SK-MEL-5 (cell line): Measurements from ENCODE around the gene GNAI1. TPM values are rescaled to one million over a fixed set of nuclear protein-coding genes. Genes with fewer than 3 reads are reported as not detected.

ENCODE experiments used
- DNase-seq: peaks from one replicate; pipeline ENCODE4 v3.0.0-alpha.2; 2016; ENCODE audit warnings: low read depth, low spot score
- in situ Hi-C: cut with HindIII; loops from 2 replicates; pipeline ENCODE4 v1.10.0; 2016; ENCODE audit warnings: low sequenced_read_pairs, high pct_unique_total_duplicates, low pct_unique_long_range_greater_than_20kb
- total RNA-seq: library from RNA; depleted of rRNA; stranded (reverse); fragments of >200 nt; shearing (Covaris generic); gene quantifications from 2 replicates; pipeline ENCODE4 v1.2.3, GENCODE V29; 2014

GNAI1 gene
- total RNA-seq, 1 experiment from 2014 or later = 54.9 TPM

DNA sequence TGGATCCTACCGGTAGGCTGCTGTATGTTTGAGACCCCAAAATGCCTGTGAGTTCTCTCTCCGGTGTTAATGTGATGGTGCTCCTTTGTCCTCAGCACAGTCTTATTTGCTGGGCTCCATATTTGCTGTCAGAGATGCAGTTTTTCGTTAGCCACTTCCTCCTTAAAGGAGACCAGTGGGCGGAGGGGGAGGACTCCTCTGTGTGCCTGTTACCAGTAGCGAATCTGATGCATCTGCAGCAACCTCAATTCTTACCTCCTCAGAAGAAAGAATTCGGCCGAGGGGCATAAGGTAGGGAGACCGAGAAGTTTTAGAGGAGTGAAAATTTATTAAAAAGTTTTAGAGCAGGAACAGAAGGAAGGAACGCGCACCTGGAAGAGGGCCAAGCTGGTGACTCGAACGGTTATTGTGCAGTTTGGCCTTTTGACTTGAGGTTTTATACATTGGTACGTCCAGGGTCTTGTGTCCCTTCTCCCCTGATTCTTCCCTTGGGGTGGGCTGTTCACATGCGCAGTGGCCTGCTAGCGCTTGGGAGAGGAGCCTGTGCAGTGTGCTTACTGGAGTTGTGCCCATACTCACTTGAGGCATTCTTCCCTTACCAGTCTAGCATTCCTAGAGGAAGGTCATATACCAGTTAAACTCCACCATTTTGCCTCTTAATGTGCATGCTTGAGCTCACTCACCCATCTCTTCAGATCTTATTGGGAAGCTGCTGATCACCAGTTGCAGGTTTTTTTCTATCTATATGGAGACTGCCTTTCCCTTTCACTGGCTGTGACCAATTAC lies 49.5 kb downstream of the GNAI1 start:
- DNase-seq = no peak
- in situ Hi-C loops = no loop called here

DNA sequence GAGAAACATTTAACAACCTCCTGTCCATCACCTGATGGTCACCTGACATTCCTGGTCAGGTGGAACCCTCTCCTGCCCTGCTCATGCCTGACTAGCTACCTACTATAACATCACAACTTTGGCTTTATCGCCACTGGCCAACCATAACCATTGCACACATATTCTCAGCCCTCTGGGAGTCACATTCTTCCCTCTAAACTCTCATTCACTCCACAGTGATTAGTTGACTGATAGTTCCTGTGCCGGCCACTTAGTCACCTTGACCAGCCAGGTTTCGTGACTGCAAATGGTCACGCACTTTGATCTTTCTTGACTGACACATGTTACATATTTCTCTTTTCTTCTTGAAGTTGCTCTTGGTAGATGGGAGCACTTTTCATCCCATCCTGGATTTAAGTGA lies 50.1 kb downstream of the GNAI1 start:
- in situ Hi-C loops = no loop called here
- DNase-seq = no peak

DNA sequence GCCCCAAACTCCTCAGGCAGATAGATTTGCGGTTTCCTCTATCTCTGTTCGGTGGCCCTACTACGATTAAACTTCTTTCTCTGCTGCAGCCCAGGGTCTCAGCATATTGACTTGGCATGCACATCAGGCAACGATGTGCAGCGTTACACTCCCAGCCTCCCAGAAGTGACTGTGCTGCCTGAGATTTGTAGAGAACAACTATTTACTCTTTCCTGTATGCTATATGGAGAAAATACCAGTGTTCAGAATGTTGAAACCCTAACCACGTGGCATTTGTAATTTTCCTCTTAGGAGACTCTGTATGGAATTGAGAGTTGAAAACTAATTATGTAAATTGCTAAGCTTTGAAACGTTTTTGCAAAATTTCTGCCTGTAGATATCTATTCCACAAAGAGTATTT lies 50.9 kb downstream of the GNAI1 start:
- DNase-seq = no peak
- in situ Hi-C loops = no loop called here

DNA sequence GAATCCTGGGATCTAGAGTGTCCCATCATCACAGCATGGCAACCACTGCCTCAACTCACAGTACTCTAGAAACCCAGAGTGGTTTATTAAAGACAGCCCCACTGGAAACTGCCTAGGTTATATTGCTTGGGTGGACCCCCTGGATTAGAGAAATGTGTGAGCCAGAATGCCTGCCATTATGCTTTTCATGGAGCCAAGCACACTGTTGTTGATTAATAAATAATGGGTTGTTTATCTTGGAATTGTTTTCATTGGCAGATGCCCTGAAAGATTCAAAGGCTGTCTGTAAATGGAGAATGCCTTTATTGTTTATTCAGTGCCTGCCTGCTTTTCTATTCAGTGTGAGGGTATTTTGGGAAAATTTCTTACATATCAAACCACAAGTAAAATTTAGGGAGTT lies 52.1 kb downstream of the GNAI1 start:
- in situ Hi-C loops = no loop called here
- DNase-seq = peak; percentile 83

DNA sequence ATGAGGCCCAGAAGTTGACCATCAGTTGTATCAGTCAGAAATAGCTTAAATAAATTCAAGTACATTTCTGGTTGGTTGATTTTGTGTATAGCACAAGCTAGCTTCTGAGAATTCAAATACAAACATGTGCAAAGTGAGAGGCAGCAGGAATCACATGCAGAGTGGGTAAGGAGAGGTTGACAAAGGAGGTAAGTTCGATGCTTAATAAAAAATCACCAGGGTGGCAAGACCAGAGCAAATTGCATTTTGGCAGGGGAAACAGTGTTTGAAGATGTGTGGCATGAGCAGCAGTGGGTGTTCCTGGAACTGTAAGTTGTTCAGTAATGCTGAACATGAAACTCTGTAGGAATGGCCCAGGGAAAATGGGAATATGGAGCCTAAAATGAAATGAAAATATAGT lies 52.6 kb downstream of the GNAI1 start:
- DNase-seq = no peak
- in situ Hi-C loops = no loop called here

DNA sequence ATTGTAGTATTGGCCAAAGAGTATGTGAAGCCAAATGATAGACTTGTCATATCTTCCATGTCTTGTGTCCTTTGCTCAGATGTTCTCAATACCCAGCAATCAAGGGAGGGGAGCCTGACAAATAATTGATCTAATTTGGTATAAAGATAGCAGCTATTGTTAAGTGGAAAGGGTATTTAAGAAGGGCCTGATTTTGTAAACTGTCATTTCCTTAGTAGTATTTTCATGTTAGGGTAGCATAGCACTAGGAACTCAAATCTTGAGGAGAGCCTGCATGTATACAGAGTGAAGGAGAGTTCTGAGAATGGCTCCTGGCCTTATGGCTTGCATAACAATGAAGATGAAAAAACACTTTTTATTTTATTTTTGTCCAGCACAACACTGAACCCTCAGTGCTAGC lies 53.1 kb downstream of the GNAI1 start:
- no peak for DNase-seq
- in situ Hi-C loops = no loop called here

DNA sequence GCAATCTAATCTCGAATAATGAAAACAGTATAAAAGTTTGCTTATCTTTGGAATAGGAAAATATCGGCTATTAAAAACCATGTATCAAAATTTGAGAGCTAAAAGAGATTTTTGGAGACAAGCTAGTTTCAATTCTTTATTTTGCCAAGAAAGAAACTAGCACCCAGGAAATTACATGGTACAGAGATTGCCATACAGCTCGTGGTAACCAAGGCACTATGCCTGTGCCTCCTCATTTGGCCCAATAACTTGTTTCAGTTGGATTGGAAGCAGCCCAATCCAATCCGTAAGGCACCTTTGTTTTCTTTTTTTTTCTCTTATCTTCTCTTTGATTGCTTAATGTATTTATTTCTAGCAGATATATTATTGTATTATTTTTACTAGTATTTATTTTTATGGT lies 55.0 kb downstream of the GNAI1 start:
- in situ Hi-C loops = loop anchor here (10.0 kb wide), 1 partner anchor 55 kb away; the partner anchor contains the start of gene GNAI1
- DNase-seq = no peak

DNA sequence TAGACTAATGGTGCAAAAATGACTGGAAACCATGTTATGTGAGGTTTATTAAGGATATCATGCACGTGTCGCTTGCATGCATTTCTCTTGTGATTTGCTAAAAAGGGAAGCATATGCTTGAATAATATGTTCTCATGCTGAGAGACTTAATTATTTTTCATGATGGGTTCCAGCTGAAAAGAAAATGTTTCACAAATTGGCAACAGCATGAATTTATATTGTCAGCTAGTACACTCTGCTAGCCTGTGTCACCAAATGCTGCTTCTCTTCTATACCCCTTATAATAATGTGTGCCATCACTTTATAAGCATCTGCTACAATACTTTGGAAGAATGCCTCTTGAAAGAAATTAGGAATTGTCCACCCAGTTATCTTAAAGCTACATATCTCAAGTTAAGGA lies 63.0 kb downstream of the GNAI1 start:
- in situ Hi-C loops = loop anchor here (10.0 kb wide), 1 partner anchor 63 kb away; the partner anchor contains the start of gene GNAI1
- no peak for DNase-seq

DNA sequence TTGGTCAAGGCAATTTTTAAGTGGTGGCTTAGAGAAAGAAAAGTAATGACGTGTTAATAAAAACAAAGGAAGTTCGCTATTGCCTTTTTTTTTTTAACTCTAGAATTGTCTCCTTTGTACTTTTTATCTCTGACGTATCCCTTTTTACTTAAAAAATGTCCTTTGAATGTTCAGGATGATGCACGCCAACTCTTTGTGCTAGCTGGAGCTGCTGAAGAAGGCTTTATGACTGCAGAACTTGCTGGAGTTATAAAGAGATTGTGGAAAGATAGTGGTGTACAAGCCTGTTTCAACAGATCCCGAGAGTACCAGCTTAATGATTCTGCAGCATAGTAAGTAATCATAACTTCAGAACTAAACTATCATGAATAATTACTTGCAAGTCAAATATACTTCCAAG lies 64.4 kb downstream of the GNAI1 start:
- DNase-seq = no peak
- in situ Hi-C loops = loop anchor here (10.0 kb wide), 1 partner anchor 64 kb away; the partner anchor contains the start of gene GNAI1

DNA sequence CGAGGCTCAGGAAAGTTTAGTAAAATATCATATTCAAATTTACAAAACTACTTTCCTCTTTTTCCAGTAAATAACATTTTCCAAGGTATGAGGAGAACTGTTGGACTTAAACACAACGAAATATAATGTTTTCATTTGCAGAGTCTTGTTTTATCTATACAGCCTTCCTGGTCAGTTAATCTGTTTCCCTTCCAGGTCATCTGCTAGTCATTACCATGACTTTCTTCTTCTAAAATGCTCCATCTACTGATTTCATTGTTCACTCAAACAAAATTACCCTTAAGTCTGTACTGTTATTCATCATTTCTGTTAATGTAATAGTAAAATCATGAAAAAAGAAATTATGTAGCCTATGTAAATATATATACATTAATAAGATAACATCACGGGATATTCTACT lies 69.8 kb downstream of the GNAI1 start:
- in situ Hi-C loops = no loop called here

DNA sequence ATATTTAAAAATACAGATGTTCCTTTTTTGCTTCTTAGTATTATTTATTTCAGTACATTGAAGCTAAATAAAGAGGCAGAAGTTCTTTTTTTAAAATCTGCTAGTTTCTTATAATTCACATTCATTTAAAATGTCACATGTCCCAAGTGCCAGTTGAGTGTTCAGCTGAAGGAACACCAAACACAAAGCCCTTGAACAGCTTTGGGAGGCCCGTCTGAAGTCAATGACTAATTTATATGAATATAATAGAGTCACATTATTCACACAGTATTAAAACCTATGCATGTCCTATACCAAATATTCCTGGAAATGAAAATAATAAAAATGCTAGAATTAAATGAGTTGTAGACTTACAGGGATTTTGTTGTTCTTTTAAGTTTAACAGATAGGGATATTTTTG lies 70.3 kb downstream of the GNAI1 start:
- in situ Hi-C loops = no loop called here
- no peak for DNase-seq

More for the DNA sequence above, 69.8 kb downstream of the GNAI1 start:
- no peak for DNase-seq

DNA sequence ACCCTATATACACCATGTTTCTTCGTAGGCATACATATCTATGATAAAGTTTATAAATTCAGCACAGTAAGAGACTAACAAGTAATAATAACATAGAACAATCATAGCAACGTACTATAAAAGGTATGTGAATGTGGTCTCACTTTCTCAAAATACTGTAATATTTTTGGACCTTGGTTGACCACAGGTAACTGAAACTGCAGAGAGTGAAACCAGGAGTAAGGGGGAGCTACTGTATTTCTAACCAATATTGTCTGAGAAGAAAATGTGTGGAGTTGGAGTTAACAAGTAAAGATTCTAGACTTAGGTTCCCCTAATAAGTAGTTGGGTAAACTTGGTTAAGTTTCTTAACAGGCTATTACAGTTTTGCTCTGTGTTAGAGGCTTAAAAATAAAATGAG lies 72.1 kb downstream of the GNAI1 start:
- in situ Hi-C loops = no loop called here
- DNase-seq = no peak

DNA sequence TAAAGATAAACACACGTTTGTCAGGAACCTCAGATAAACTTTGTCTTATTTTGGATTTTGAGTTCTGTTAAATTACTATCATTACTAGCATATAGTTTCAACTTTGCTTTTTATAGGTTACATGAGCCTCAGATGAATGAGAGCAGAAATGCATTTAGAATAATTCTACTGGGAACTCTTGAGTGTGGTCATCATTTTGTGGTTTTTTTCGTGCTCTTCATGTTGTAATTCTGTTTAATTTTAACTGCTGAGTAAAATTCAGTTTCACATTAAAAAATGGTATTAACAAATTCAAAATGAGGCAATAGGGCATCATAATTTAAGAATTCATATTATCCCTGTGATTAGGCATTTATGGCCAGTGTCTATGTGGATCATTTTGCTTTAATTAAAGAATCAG lies 72.9 kb downstream of the GNAI1 start:
- no peak for DNase-seq
- in situ Hi-C loops = no loop called here

DNA sequence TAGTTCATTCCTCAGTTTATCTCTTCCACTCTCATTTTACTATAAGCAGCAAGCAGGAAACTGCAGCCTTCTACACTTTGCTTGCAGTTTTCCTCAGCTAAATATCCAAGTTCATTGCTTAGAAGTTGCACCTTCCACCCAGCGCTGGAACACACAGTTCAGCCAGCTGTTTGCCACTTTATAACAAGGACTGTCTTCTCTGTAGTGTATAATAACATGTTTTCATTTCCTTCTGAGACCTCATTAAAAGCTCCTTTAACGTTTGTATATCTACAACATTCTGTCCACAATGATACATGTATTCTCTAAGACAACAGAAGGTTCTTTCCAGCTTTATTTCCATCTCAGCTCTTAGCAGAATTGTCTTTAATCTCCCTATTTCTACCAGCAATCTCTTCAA lies 74.1 kb downstream of the GNAI1 start:
- in situ Hi-C loops = no loop called here
- DNase-seq = no peak

DNA sequence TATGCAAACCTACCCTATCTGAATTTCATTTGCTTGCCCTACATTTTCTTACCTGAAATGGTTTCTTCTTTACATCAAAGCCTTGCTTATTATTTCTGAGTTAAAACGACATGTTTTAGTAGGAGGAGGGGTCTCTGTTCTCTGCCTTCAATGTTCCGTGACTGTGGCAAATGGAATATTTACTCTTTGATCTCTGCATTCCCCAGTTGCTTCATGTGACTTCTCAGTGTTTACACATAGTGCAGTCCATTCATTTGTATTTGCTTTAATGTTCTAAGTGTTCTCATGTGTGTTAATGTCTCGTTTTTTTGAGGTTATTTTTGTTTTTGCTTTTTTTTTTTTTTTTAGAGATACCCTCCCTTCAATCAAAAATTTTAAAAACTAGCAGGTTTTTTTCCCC lies 75.8 kb downstream of the GNAI1 start:
- in situ Hi-C loops = no loop called here
- peak; percentile 64 for DNase-seq

DNA sequence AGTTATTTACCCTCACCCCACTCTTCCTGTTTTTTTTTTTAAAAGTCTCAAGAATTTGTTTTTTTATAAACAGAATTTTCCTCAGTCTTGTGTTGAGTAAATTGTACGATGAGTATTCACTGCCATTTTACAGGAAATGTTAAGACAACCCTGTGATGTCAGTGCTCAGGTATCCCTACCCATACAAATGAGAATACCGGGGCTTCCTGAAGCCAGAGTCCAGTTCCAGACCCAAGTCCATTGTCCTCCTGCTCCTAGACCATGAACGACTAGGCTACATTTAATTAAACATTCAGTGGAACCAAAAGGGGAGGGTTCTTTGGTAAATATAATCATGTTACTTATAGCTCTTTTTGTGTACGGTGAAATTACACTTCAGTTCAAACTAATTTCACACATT lies 79.2 kb downstream of the GNAI1 start:
- DNase-seq = no peak
- in situ Hi-C loops = no loop called here

DNA sequence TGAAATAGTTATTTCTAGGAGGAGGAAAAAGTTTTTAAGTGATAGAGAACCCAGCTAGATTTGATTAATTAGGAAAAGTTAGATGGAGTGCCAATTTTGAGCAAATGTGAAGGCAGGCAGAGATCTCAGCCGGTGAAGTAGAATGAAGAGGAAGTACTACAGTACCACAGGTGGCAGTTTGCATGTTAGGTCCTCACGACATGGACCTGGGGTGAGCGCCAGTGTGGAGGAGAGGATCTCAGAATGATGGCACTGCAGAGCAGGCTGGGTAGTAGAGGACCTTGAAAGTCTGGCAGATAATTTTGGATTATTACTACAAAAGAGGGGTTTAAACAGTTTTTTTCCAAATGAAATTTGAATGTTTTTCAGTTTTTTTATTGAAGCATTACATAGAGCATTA lies 81.1 kb downstream of the GNAI1 start:
- in situ Hi-C loops = no loop called here
- no peak for DNase-seq

DNA sequence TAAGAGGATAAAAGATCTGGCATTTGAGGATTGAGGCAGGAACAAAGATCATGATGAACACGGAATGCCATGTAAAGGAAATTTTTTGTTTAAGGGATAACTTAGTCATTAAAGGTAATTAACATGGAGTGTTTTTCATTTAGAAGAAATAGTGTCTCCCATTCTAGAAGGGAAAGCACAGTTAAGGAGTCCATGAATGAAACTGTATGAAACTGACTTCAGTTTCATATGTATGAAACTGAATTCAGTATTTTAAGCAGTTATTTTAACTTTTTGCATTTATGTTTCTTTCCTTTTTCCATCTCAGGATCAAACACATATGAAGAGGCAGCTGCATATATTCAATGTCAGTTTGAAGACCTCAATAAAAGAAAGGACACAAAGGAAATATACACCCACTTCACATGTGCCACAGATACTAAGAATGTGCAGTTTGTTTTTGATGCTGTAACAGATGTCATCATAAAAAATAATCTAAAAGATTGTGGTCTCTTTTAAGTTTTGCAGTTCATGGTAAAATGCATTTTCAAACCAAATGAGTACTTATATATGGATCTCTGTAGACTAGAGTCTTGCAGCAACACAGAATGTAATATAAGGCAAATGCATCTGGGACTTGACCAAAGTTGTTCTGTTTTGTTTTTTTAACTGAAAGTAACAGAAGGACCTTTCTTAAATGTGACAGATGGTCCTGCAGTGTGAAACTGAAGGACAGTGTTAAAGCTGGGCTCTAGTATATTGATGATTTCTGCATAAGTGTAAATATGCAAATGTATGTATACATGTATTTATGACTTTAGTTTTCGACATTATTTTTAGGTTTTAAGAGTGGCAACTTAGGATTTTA lies 82.6 kb downstream of the GNAI1 start:
- no peak for DNase-seq
- in situ Hi-C loops = no loop called here

DNA sequence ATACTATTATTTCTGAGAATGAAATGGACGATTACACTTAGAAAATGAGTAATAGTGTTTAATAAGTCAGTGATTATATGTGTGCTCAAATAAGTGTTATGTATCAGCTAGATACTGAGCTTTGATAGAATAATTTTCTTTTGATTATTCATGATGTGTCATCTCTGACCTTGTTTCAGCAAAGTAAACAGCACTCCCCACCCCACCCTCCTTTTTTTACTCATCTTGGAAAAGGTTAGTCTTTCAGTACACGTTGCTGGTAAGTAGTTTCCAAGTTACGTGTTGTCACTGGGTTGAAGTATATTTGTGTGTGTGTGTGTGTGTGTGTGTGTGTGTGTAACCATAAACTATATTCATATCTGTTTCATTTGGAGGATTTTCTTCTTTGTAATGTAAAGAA lies 84.1 kb downstream of the GNAI1 start:
- no peak for DNase-seq
- in situ Hi-C loops = no loop called here
